Esophagus muscularis mucosa (tissue), 3 donors: ENCODE measurements around the gene RARB.

Experiments used
- POLR2A ChIP-seq: fragments of 450-650 bp; IDR thresholded peaks from one replicate; pipeline ENCODE4 v1.6.1; 2017; ENCODE audit warnings: antibody characterized with exemption, moderate library complexity, mild to moderate bottlenecking, low read depth
- TF ChIP-seq, protein P1 (sequence below), 3 experiments: fragments of 200-600 bp in 2 of 3; fragments of 450-650 bp in 1 of 3; sonication (generic) in 2 of 3; IDR thresholded peaks; one replicate each; pipeline ENCODE4 v1.5.1; 2017 to 2019; ENCODE audit warnings: antibody characterized with exemption in 3 of 3, mild to moderate bottlenecking in 2 of 3, moderate library complexity in 1 of 3

DNA sequence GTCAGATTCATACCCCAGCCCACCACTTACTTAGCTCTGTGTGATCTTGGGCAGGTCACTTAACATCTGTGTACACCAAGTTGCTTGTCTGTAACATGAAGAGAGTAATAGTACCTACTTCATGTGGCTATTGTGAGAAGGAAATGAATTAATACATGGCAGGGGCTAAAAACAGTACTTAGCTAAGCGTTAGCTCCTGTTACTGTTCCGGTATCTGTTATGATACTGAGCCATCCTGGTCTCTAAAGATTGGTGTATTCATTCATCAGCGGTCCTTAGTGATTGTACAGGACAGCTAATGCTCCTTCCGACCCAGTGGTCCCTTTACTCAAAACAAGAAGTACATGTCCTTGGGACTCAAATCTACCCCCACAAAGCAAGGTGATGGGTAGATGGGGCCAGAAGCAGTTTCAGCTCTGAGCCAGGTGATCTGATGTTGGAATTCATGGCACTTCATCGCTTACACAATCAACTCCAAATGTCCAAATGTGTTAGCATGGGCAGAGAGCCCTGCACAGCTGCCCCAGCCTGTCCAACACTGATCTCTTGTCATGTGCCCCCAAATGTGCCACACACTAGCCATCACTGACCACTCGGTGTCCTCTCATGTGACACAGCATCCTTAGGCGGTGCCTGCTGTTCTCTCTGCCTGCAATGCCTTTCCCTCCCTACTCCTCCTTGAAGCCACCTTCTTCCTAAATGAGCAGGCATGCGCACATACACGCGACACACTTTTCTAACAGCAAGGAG, 84.1 kb downstream of the RARB start:
- no peak for TF ChIP-seq POLR2A
- TF ChIP-seq, protein P1, sequence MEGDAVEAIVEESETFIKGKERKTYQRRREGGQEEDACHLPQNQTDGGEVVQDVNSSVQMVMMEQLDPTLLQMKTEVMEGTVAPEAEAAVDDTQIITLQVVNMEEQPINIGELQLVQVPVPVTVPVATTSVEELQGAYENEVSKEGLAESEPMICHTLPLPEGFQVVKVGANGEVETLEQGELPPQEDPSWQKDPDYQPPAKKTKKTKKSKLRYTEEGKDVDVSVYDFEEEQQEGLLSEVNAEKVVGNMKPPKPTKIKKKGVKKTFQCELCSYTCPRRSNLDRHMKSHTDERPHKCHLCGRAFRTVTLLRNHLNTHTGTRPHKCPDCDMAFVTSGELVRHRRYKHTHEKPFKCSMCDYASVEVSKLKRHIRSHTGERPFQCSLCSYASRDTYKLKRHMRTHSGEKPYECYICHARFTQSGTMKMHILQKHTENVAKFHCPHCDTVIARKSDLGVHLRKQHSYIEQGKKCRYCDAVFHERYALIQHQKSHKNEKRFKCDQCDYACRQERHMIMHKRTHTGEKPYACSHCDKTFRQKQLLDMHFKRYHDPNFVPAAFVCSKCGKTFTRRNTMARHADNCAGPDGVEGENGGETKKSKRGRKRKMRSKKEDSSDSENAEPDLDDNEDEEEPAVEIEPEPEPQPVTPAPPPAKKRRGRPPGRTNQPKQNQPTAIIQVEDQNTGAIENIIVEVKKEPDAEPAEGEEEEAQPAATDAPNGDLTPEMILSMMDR (IDR thresholded peaks at IDR 0.05), result no peak
